ENCODE measurements around the gene SUB1.

Gene SUB1

DNA sequence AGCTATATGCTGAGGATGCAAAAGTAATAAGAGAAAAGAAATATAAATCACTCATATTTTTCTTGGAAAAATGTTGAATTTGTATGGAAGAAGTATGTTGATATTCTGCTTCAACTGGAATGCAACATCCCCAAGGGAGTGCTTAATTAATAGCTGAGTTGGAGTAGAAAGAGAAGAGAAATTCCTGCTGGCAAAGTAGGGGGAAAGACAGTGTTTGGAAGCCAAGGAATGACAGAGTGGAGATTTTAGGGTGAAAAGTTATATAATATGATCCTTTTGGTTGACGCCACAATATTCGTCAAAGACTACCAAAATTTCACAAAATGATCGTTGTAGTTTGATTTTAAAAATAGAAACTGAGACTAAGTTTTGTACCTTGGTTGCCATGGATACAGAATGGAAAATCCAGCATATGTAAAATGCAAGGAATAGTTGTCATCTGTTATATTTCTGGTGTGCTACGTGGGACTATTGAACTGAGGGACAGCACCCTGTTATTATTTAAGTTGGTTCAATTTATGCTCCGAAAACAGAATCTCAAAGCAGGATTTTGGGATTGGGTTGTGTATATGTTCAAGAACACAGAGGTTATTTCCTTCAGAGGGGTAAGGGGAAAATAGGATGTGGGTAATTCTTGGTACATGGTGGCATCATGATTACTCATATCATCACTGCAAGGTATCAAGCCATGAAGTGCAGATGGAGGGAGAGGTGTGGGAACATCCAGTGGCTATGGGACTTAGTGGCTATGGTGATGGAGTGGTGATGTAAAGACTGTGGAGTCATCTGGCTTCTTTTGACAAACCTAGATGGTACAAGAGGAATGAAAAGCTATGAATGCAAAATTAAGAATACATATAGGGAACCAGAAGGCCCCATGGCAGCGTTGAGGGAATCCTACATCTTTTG is 61.0 kb downstream of the SUB1 start:
- no peaks in the 10 kb centered on the region for H3K4me1 ChIP-seq (ENCODE audit: control insufficient read depth, insufficient read depth, low read length)
- H3K36me3 ChIP-seq (ENCODE audit: control insufficient read depth in 2 of 2, insufficient read depth in 2 of 2, low read length in 2 of 2), result no peaks in the 10 kb centered on the region
- no peak overlapping the region for H3K4me3 ChIP-seq (ENCODE audit: low read length in 2 of 2)
- no peak overlapping the region for H3K9ac ChIP-seq (ENCODE audit: low read length in 2 of 2)
- no peak overlapping the region for H3K27ac ChIP-seq (ENCODE audit: low read length)
- no peaks in the 10 kb centered on the region for H3K9me3 ChIP-seq (ENCODE audit: control insufficient read depth in 2 of 2, low read length in 2 of 2)
- no peaks in the 10 kb centered on the region for H3K27me3 ChIP-seq (ENCODE audit: control insufficient read depth in 1 of 2, insufficient read depth in 2 of 2, low read length in 2 of 2)

DNA sequence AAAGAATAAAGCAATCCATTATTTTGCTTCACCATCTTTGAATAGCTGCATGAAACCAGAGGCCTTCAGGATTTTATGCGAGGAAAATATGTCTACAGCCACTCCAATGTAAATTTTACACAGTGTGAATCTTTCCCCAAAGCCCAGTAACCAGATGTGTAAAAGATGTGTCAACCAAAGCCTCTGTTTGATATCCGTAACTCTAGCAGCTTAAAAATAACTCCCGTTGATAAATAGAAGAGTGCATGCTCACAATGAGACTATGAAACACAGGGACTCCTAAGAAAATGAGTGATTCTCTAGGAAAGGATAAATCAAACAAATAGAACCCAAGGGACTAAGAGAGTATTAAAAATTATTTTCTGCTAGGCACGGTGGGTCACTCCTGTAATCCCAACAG is 65.7 kb downstream of the SUB1 start:
- H3K9ac ChIP-seq (ENCODE audit: low read length in 2 of 2), result no peak overlapping the region
- H3K9me3 ChIP-seq (ENCODE audit: control insufficient read depth in 2 of 2, low read length in 2 of 2), result no peaks in the 10 kb centered on the region
- no peak overlapping the region for H3K27ac ChIP-seq (ENCODE audit: low read length)
- no peaks in the 10 kb centered on the region for H3K27me3 ChIP-seq (ENCODE audit: control insufficient read depth in 1 of 2, insufficient read depth in 2 of 2, low read length in 2 of 2)
- H3K4me3 ChIP-seq (ENCODE audit: low read length in 2 of 2), result no peak overlapping the region
- H3K36me3 ChIP-seq (ENCODE audit: control insufficient read depth in 2 of 2, insufficient read depth in 2 of 2, low read length in 2 of 2), result no peaks in the 10 kb centered on the region
- H3K4me1 ChIP-seq (ENCODE audit: control insufficient read depth, insufficient read depth, low read length), result no peaks in the 10 kb centered on the region

DNA sequence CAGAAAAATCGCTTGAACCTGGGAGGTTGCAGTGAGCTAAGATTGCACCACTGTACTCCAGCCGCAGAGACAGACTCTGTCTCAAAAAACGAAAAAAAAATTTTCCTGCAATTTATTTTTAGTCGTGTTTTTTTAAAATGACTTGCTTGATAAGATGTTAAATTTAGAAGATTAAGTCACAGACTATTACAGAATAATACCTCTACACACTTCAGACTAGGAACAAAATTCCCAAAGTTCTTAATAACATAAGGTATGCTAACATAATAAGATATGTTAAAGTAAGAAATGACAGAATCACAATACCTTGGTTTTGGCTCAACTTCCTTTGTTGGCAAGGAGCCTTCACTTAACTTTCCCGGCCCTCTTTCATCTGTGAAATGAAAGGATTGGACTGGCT is 66.3 kb downstream of the SUB1 start:
- Histone ChIP-seq H3K9me3 (ENCODE audit: control insufficient read depth in 2 of 2, low read length in 2 of 2) (no peaks in the 10 kb centered on the region), H3K4me3 (ENCODE audit: low read length in 2 of 2) (no peak overlapping the region), H3K4me1 (ENCODE audit: control insufficient read depth, insufficient read depth, low read length) (no peaks in the 10 kb centered on the region), H3K9ac (ENCODE audit: low read length in 2 of 2) (no peak overlapping the region), H3K27ac (ENCODE audit: low read length) (no peak overlapping the region), H3K36me3 (ENCODE audit: control insufficient read depth in 2 of 2, insufficient read depth in 2 of 2, low read length in 2 of 2) (no peaks in the 10 kb centered on the region), H3K27me3 (ENCODE audit: control insufficient read depth in 1 of 2, insufficient read depth in 2 of 2, low read length in 2 of 2) (no peaks in the 10 kb centered on the region)

Measured in stomach smooth muscle (tissue), 2 donors.